ENCODE results near the gene FOXN3.

DNA sequence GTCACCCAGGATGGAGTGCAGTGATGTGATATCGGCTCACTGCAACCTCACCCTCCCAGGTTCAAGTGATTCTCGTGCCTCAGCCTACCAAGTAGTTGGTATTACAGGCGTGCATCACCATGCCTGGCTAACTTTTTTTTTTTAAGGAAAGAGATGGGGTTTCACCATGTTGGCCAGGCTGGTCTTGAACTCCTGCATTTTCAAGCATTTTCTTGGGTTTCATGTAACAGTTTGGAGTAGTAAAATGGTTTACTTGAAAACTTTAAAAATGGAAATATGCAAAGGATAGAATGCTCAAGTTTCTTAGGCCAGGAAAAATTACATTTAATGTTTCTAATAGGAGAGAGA, 63.3 kb downstream of the FOXN3 start:
- TF ChIP-seq CTCF (IDR thresholded peaks at IDR 0.05) (no peak), POLR2A (IDR thresholded peaks at IDR 0.05) (no peak)
